GM18867 (cell line): Measurements from ENCODE around the gene INKA1.
"Not testable (repeated sequence)": the region's sequence is repeated elsewhere in the genome, so short reads cannot be mapped to it uniquely, and the experiment has no call there.

Experiments
- ATAC-seq: cut with Tn5 transposase; IDR thresholded peaks from one replicate; pipeline ENCODE4 v1.9.1; 2021; ENCODE audit warnings: mild to moderate bottlenecking, moderate library complexity; ENCODE audit not compliant: unreplicated experiment

The INKA1 gene

DNA sequence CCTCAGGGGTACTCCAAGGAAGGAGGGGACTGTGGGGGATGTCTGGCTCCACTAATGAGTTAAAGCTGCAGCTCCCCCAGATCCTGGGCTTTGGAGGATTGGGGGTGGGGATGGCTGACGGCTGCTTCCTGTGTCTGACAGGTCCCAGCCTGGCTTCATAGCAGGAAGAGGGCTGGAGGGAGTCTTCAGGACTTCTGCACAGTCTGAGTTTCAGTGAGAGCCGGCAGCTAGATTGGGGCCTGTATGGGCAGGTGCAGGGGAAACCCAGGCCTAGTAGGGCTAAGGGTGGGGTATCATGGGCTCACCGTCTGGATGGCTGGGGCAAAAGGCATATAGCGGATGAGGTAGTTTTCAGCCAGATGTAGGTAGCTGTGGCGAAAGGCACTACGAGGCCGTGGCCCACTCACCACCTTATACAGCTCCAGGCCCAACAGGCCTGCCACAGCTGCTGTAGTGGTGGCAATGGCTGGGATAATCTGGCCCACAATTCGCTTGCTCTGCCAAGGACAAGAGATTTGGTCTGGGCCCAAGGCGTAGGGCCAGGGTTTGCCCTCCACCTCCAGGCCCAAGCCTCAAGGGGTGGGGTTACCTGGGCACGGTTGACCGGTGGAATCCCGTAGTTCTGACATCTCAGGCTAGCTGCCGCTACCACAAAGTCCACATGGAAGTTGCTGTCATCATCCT, 4.5 kb downstream of the INKA1 start:
- ATAC-seq = no peak

DNA sequence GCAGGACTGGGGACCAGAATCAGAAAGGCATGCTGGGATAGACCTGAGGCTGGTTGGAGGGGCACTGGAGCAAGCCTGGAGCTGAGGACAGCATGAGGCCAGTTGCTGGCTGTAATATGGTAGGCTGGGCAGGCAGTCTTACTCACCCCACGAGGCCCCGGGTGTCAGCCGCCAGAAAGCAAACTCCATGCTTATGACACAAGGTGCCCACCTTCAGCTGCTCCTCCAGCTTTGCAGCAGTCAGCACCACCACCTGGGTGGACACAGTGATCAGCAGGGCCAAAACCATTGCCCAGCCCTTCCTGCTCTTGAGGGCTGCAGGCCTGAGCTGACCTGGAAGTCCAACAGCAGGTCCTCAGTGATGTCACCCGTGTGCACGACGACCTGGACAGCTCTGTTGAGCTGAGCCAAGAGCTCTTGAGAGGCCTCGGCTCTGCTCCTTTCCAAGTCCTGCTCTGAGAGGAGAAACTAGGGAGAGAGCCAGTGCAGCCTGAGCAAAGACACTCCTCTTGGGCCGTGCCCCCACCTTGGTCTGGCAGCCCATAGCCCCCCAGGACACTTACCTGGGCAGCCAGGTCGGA, 9.9 kb downstream of the INKA1 start:
- no peak for ATAC-seq

DNA sequence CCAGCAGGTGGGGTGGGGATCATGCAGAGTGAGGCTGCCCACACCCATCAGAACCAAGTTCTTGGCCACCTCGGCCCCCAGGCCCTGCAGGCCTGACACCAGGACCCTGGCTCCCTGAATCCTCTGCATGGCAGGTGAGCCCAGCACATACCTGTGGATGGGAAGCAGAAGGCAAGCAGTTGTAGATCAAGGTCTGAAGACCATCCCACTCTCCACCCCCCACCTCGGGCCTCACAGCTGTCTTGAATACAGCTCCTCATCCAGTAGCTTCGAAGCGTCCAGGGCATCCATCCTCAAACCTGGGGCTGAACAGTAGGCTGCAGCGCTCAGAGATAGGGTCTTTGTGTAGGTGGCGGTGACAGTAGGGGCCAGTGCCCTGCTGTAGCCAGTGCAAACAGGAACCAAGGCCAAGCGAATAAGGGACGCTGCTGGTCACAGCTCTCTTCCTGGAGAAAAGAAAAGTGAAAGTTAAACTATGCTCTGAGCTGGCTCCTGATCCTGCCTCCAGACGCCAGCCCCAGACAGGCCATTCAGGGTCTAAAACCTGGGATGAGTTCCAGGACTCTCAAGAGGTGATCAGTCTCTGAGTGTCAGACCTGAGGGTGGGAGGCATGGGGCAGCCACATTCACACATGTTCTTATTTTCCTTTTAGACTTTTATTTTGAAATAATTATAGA, 10.6 kb downstream of the INKA1 start, which contains the start of gene UBA7:
Gene UBA7, minus strand, starts transcription at position 457 of the 678 bp plus-strand sequence. Its CDS starts 166 bp downstream, at position 291.
- ATAC-seq = no peak

DNA sequence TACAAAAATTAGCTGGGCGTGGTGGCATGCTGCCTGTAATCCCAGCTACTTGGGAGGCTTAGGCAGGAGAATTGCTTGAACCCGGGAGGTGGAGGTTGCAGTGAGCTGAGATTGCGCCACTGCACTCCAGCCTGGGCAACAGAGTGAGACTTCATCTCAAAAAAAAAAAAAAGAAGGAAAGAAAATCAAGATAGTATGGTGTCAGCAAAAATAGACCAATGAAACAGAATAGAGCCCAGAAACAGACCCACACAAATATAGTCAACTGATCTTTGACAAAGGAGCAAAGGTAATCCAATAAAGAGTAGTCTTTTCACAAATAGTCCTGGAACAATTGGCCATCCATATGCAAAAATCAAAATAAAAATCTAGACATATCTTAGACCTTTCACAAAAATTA, 20.1 kb downstream of the INKA1 start:
- ATAC-seq = not testable (repeated sequence)

DNA sequence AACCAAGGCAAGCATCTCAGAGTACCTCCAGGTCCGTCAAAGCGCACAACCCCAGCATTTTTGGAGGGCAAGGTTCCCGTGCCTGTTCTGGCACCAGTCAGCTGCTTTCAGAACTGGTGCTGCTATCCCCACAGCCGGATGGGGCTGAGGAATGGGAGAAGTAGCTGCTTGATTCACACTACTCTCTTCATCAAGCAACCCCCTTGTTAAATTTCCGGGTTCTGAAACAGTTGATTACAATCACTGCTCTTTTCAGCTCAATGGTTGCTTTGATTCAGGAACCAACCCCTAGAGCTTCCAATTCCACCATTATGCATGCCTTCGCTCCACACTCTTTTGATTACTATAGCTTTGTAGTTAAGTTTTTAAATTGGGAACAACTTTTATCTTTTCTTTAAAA, 23.0 kb downstream of the INKA1 start:
- ATAC-seq = no peak

DNA sequence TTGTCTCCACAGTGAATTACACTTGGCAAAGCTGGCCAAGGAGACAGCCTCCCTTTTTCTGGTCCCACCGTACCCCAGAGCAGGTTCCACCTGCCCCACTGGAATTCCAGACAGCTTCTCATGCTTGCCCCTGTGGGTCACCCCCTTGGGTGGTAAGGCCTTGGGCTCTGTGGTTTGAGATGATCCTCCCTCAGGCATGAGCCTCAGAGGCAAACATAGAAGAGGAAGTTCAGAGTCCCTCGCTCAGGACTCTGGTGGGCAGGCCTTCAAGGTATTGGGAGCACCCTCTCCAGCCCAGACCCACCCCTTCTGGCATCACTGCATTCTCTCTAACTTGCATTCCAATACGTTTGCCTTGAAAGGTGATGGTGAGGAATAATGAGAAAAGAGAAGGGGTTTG, 28.3 kb downstream of the INKA1 start:
- no peak for ATAC-seq

DNA sequence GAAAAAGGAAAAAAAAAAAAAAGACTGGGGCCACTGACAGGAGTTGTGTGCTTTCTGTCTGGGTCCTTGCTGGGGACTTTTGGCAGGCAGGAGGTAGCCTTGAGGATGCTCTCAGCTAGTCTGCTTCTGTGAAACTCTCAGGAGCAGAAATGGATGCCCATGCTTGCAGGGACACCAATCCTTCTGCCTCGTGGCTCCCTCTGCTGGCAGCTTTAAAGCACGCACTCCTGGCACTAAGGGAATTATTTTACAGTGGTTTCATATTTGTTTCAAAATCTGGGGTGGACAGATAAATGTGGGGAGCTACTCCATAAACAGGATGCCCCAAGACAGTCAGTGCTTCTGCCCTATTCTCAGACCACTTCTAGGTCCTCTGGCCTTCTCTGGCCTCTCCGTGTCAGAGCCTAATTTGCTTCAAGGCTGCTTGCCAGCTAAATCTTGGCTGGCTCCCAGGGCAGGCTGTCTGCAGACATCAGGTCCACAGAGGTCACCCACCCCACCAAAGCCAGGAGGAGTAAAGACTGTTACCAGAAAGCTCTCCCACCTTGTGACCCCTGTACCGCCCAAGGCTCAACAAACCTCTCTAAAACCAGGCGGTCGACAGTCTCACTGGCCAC, 36.2 kb downstream of the INKA1 start:
- no peak for ATAC-seq

DNA sequence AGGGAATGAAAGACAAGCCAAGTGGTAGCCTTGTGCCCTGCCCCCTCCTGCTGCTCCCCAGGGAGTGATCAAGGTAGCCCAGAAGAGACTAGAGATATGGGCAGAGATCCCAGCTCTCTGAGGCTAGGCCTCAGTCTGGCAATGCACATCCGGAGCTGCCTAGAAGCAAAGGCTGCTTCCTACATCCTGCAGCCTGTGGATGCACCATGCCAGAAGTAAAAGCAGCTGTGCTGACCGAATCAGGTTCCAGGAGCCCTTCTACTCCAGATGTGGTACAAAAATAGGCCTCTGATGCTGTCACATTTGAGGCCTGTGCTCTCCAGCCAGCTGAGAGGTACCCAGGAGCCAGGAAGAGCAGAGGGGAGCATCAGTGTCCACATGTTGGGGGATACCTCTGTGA, 37.3 kb downstream of the INKA1 start:
- ATAC-seq = no peak

DNA sequence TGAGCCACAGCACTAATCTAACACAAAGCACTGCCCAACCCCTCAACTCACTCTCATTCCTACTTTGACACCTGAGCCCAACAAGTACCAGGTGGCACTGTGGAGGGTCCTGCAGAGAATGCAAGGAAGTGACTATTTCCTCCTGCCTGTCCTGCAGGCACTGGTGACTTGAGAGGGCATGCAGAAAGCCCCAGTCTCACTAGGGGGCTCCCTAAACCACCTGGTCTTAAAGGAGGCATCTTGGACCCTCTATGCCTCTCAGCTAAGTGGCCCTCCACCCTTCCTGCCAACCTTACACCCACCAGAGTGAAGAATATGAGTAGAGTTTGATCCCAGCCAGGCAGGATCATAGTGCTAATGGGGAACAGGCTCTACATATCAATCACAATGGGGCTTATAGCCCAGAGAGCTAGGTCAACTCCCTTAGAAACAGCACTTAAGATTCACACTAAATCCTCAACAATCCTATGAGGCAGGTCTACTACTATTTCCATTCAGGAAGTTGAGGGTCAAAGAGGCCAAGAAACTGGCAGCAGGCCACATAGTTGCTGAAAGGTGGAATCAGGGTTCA, 38.1 kb downstream of the INKA1 start:
- no peak for ATAC-seq

DNA sequence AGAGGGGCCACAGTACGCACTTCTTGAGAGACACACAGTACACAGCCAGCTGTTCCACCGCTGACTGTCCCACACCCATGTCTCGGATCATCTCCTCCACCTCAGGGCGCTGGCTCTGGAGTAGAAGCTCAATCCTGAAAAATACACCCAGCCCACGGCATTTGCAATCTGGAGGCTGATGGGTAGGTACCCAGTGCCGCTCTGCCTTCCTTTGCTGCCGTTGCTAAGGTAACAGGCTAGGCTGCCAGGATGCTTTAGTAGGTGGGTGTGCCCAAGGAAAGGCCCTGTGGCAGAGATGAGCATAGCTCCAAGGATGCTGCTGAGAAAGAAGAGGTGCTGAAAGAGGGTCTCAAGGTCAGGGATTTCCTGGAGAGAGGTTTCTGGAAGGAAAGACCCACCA, 38.7 kb downstream of the INKA1 start:
- no peak for ATAC-seq

DNA sequence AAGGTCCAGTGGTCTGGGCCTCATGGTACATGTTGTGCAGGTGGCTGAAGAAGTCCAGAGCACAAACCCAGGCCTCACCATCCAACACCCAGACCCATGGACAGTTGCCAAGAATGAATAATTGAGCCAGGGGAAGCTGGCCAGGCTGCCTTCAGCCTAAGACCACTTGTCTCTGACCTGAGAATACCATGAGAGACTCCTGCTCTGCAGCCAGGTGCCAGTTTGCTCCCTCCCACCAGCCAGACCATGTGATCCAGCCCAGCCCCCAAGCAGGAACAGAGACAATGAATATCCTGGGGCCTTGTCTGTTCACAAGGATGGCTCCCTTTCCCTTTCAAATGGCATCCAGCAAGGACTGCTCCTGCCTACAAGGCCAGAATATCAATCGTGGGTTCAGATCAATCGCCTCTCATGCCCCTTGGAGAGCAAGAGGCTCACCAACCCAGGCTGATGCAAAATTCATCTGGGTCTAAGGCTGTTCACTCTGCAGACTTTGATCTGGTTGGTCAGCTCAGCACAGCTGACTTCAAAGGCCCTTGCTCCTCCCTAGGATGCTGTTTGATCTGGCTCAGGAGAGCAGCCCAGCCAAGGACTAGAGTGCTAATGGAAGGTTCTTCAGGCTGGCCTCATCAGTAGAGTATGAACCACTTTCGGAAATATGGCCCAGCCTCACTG, 39.9 kb downstream of the INKA1 start:
- no peak for ATAC-seq

DNA sequence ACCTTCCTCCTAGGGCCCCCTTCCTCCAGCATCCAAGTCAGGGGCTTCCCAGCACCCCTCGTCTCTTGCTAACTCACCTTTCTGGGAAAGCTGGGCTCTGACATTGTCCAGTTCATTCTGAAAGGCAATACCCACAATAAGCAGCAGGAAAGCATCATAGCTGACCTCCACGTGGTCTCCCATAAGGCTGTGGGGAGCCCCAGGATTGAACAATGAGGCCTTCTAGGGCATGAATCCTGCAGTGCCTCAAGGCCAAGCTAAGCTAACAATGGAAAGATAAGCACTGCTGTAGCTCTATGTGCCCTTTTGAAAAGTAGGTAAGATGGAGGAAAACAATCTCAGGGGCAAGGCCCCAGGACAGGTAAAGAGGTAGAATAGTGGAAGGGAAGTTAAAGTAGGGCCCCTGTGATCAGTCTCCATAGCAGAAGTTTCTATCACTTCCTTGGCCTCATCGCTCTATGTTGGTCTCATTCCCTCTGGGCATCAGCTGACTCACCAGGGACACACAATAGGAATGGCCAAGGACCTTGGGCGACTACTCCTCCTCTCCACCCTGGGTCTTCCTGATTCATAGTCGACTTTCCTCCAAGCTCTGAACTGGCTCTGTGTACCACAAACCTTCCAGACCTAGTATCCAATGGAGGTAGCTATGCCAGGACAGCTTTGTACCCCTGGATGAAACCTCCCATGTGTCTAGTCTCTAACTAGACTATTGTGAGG, 41.6 kb downstream of the INKA1 start:
- no peak for ATAC-seq

DNA sequence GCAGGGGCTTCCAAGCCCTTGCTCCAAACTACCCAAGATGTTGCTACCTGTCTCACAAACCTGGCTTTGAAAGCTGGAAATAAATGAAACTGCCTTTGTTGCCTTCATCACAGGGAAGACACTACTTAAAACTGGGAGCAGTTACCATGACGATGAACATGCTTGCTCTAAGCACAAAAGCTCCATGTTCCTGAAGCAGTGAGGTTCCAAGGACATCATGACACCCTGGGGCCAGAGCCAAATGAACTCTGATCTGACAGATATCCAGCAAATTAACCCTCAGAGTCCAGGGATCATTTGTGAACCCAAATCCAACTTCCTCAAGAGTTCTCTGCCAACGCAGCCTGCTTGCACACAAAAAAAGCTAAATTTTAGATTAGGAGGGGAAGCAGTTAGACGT, 42.6 kb downstream of the INKA1 start:
- ATAC-seq = no peak
